KMS-11 (cell line): ENCODE data around the gene CACNG8.

Experiments used
- H2AFZ ChIP-seq: fragments of 200-600 bp; sonication (generic); 2 replicates; pipeline ENCODE4 v1.6.1; 2016; ENCODE audit warnings: antibody characterized with exemption, mixed run types, low read depth
- H3K27ac ChIP-seq: fragments of 200-600 bp; sonication (generic); 2 replicates; pipeline ENCODE4 v1.6.1; 2016; ENCODE audit warnings: mild to moderate bottlenecking, mixed run types
- H3K27me3 ChIP-seq: fragments of 200-600 bp; sonication (generic); 2 replicates; pipeline ENCODE4 v1.6.1; 2017; ENCODE audit warnings: mild to moderate bottlenecking, low read depth, mixed run types, moderate library complexity; ENCODE audit not compliant: insufficient read depth
- H3K36me3 ChIP-seq: fragments of 200-600 bp; sonication (generic); 2 replicates; pipeline ENCODE4 v1.6.1; 2017; ENCODE audit warnings: mild to moderate bottlenecking, mixed run types; ENCODE audit not compliant: insufficient read depth
- H3K4me1 ChIP-seq: fragments of 200-600 bp; sonication (generic); 2 replicates; pipeline ENCODE4 v1.6.1; 2016; ENCODE audit warnings: mild to moderate bottlenecking, low read depth, mixed run types; ENCODE audit not compliant: poor library complexity, severe bottlenecking
- H3K4me2 ChIP-seq: fragments of 200-600 bp; sonication (generic); 2 replicates; pipeline ENCODE4 v1.7.0; 2016; ENCODE audit warnings: mild to moderate bottlenecking, mixed run types
- H3K4me3 ChIP-seq: fragments of 200-600 bp; sonication (generic); IDR thresholded peaks from 2 replicates; pipeline ENCODE4 v1.6.1; 2017; ENCODE audit warnings: low read depth, low read length, mixed read lengths; ENCODE audit not compliant: insufficient read depth
- H3K79me2 ChIP-seq: fragments of 200-600 bp; sonication (generic); 2 replicates; pipeline ENCODE4 v1.6.1; 2016; ENCODE audit warnings: low read depth, mixed run types; ENCODE audit not compliant: insufficient read depth
- H3K9ac ChIP-seq: fragments of 200-600 bp; sonication (generic); 2 replicates; pipeline ENCODE4 v1.6.1; 2016; ENCODE audit warnings: mild to moderate bottlenecking, mixed run types
- H4K20me1 ChIP-seq: fragments of 200-600 bp; sonication (generic); 2 replicates; pipeline ENCODE4 v1.6.1; 2016; ENCODE audit warnings: mild to moderate bottlenecking, mixed run types; ENCODE audit not compliant: insufficient read depth
- CTCF ChIP-seq: fragments of 200-600 bp; sonication (generic); conservative IDR thresholded peaks from 2 replicates; pipeline ENCODE4 v1.6.1; 2017; ENCODE audit warnings: low read depth, mild to moderate bottlenecking, antibody characterized with exemption, low read length, moderate library complexity, mixed read lengths

The CACNG8 gene

GRCh38 chr19:53983457-53984289, 20.9 kb downstream of the CACNG8 start:
- H3K27ac ChIP-seq: no peak overlapping the region
- H3K36me3 ChIP-seq: no peaks in the 10 kb centered on the region
- TF ChIP-seq CTCF: no peak
- H3K9ac ChIP-seq: no peak overlapping the region
- H3K4me2 ChIP-seq: no peak overlapping the region
- H3K79me2 ChIP-seq: no peaks in the 10 kb centered on the region
- no peak overlapping the region for H2AFZ ChIP-seq
- H3K4me3 ChIP-seq: no peak overlapping the region
- no peaks in the 10 kb centered on the region; the same call in 1 of the 2 replicates for H3K27me3 ChIP-seq
- H3K4me1 ChIP-seq: no peaks in the 10 kb centered on the region
- H4K20me1 ChIP-seq: no peaks in the 10 kb centered on the region

- TF ChIP-seq CTCF: no peak
- H3K9ac ChIP-seq: no peak overlapping the region
- no peak overlapping the region for H3K4me2 ChIP-seq
- no peaks in the 10 kb centered on the region for H4K20me1 ChIP-seq
- no peak overlapping the region for H3K4me3 ChIP-seq
- H3K4me1 ChIP-seq: no peaks in the 10 kb centered on the region
- H2AFZ ChIP-seq: no peak overlapping the region
- H3K27ac ChIP-seq: no peak overlapping the region
- H3K79me2 ChIP-seq: no peaks in the 10 kb centered on the region
- no peaks in the 10 kb centered on the region; the same call in 1 of the 2 replicates for H3K27me3 ChIP-seq
- no peaks in the 10 kb centered on the region for H3K36me3 ChIP-seq
Observed at GRCh38 chr19:53985863-53986262, 23.1 kb downstream of the CACNG8 start.

GRCh38 chr19:53988981-53989380, 26.2 kb downstream of the CACNG8 start:
- Histone ChIP-seq H4K20me1 (no peaks in the 10 kb centered on the region), H3K36me3 (no peaks in the 10 kb centered on the region), H3K4me3 (no peak overlapping the region), H3K4me1 (no peaks in the 10 kb centered on the region), H3K9ac (no peak overlapping the region), H3K27me3 (no peaks in the 10 kb centered on the region; the same call in 1 of the 2 replicates), H3K79me2 (no peaks in the 10 kb centered on the region), H2AFZ (no peak overlapping the region), H3K27ac (no peak overlapping the region), H3K4me2 (no peak overlapping the region)
- TF ChIP-seq CTCF: no peak

- Histone ChIP-seq H3K36me3 (no peaks in the 10 kb centered on the region), H3K9ac (no peak overlapping the region), H3K4me3 (no peak overlapping the region), H2AFZ (no peak overlapping the region), H3K4me2 (no peak overlapping the region), H3K27ac (no peak overlapping the region), H3K79me2 (no peaks in the 10 kb centered on the region), H4K20me1 (no peaks in the 10 kb centered on the region), H3K4me1 (no peaks in the 10 kb centered on the region), H3K27me3 (no peaks in the 10 kb centered on the region; the same call in 1 of the 2 replicates)
- no peak for TF ChIP-seq CTCF
Observed at GRCh38 chr19:53989600-53990533, 27.1 kb downstream of the CACNG8 start.
